Vagina (tissue), 2 donors: ENCODE results near the gene TMEM255B. TPM values are rescaled to one million over a fixed set of nuclear protein-coding genes. Genes with fewer than 3 reads are reported as not detected.

Experiments used
- DNase-seq, 2 donors: peaks; one replicate each; pipeline ENCODE4 v3.0.0-alpha.2; 2017; ENCODE audit errors: extremely low spot score in 2 of 2
- H3K27ac ChIP-seq: fragments of 200-600 bp; sonication (generic); one replicate; pipeline ENCODE4 v1.5.1; 2019
- H3K27me3 ChIP-seq: fragments of 200-600 bp; sonication (generic); one replicate; pipeline ENCODE4 v1.5.1; 2019
- H3K36me3 ChIP-seq, 2 donors: fragments of 200-600 bp; sonication (generic); one replicate each; pipeline ENCODE4 v1.5.1; 2017 to 2019
- H3K4me1 ChIP-seq: fragments of 200-600 bp; sonication (generic); one replicate; pipeline ENCODE4 v1.5.1; 2019
- H3K4me3 ChIP-seq, 2 donors: fragments of 200-600 bp; sonication (generic); 1 replicate in 1 of 2; 2 replicates in 1 of 2; pipeline ENCODE4 v1.5.1; 2016 to 2019
- H3K9me3 ChIP-seq: fragments of 200-600 bp; sonication (generic); one replicate; pipeline ENCODE4 v1.5.1; 2019
- POLR2A ChIP-seq, 2 donors: fragments of 450-650 bp; IDR thresholded peaks; one replicate each; pipeline ENCODE4 v1.6.1; 2017; ENCODE audit warnings: antibody characterized with exemption in 2 of 2, mild to moderate bottlenecking in 2 of 2, moderate library complexity in 2 of 2
- POLR2AphosphoS5 ChIP-seq, 2 donors: sonication (generic); formaldehyde crosslinking; IDR thresholded peaks; one replicate each; pipeline ENCODE4 v1.9.0; 2017; ENCODE audit warnings: antibody characterized with exemption in 2 of 2, mild to moderate bottlenecking in 2 of 2, low read depth in 1 of 2; ENCODE audit not compliant: insufficient read depth in 1 of 2
- intact Hi-C: fragments of 100-400 bp; cut with DNase I; formaldehyde crosslinking; loops from one replicate; pipeline ENCODE4 v1.15.1; 2023
- total RNA-seq: library from RNA; depleted of rRNA; stranded (reverse); fragments of >200 nt; gene quantifications from one replicate; pipeline ENCODE4 v1.2.3, GENCODE V29; 2016
- TF ChIP-seq, protein P1 (sequence below), 3 experiments: fragments of 450-650 bp in 2 of 3; fragments of 200-600 bp in 1 of 3; sonication (generic) in 1 of 3; IDR thresholded peaks; one replicate each; pipeline ENCODE4 v1.5.1; 2017 to 2019; ENCODE audit warnings: antibody characterized with exemption in 3 of 3, mild to moderate bottlenecking in 2 of 3, moderate library complexity in 2 of 3

TMEM255B gene
- total RNA-seq, 1 donor from 2014 or later: 6.4 TPM

DNA sequence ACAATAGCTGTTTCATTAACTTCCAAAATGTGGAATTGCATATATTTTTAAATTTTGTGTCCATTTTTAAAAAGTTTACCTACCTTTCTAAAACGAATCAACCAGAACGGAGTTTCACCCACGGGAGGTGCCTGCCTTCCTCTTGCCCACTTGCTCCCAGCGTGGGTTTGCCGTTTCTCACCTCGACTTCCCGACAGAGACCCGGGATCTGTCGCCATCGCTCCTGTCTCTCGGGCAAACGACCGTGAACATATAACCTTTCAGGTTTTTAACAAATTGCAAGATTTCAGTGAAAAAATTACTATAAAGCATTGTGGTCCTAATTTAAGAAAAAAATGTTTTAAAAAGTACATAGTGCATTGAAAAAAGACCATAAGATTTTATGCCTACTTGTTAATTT, 4.2 kb downstream of the TMEM255B start:
- Histone ChIP-seq H3K27me3 (no peaks in the 10 kb centered on the region), H3K27ac (no peak overlapping the region), H3K4me3 (no peak overlapping the region), H3K4me1 (peaks cover 13% of the 10 kb centered on the region), H3K9me3 (no peaks in the 10 kb centered on the region), H3K36me3 (no peaks in the 10 kb centered on the region)
- intact Hi-C loops: no loop called here
- TF ChIP-seq POLR2A (IDR thresholded peaks at IDR 0.05): no peak
- TF ChIP-seq, protein P1, sequence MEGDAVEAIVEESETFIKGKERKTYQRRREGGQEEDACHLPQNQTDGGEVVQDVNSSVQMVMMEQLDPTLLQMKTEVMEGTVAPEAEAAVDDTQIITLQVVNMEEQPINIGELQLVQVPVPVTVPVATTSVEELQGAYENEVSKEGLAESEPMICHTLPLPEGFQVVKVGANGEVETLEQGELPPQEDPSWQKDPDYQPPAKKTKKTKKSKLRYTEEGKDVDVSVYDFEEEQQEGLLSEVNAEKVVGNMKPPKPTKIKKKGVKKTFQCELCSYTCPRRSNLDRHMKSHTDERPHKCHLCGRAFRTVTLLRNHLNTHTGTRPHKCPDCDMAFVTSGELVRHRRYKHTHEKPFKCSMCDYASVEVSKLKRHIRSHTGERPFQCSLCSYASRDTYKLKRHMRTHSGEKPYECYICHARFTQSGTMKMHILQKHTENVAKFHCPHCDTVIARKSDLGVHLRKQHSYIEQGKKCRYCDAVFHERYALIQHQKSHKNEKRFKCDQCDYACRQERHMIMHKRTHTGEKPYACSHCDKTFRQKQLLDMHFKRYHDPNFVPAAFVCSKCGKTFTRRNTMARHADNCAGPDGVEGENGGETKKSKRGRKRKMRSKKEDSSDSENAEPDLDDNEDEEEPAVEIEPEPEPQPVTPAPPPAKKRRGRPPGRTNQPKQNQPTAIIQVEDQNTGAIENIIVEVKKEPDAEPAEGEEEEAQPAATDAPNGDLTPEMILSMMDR (IDR thresholded peaks at IDR 0.05): no peak
- TF ChIP-seq POLR2AphosphoS5 (IDR thresholded peaks at IDR 0.05; ENCODE audit: insufficient read depth in 1 of 2, low read depth in 1 of 2): no peak
- DNase-seq: no peak

DNA sequence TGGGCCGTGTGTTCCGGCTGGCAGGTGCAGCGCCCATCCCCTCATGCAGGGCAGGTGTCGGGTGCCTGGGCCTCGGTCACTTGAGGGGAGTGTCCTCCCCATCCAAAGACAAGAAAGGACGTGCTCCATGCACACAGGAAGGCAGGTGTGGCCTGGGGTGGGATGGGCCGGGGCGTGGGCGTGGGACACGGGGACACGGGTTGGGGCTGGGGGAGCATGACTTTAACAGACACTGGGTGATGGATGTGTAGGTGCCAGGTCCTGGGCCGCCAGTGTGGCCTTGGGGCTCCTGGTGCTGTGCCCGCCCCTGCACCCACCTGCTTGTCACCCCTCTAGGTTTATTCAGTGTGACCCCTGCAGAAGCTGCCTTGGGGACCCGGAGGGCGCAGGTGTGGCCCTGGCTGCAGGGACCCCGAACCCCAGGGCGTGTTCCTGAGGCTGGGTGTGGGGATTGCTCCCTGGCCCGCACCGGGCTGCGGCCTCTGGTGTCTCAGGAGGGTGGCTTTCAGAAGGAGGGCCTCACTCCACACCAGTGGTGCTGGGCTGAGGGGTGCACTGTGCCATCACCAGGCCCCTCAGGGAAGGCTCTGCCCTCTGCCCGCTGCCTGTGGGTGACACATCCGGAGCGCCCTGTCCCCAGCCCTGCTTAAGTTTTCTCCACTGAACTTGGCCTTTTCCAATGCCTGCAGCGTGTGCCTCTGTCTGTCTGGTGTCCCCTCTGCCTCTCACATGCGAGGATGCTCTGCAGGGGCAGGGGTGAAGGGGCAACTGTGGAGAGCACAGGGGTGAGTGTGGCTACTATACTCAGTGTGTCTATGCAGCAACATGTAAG, 5.2 kb downstream of the TMEM255B start:
- no peaks in the 10 kb centered on the region for H3K9me3 ChIP-seq
- no peak for DNase-seq
- TF ChIP-seq POLR2A (IDR thresholded peaks at IDR 0.05) (no peak), POLR2AphosphoS5 (IDR thresholded peaks at IDR 0.05; ENCODE audit: insufficient read depth in 1 of 2, low read depth in 1 of 2) (no peak)
- TF ChIP-seq, protein P1 (IDR thresholded peaks at IDR 0.05): no peak
- H3K27ac ChIP-seq: no peak overlapping the region
- intact Hi-C loops: no loop called here
- peaks cover 0 to 5% of the 10 kb centered on the region in 2 donors for H3K36me3 ChIP-seq
- no peak overlapping the region for H3K4me3 ChIP-seq
- H3K27me3 ChIP-seq: no peaks in the 10 kb centered on the region
- peaks cover 8% of the 10 kb centered on the region for H3K4me1 ChIP-seq

DNA sequence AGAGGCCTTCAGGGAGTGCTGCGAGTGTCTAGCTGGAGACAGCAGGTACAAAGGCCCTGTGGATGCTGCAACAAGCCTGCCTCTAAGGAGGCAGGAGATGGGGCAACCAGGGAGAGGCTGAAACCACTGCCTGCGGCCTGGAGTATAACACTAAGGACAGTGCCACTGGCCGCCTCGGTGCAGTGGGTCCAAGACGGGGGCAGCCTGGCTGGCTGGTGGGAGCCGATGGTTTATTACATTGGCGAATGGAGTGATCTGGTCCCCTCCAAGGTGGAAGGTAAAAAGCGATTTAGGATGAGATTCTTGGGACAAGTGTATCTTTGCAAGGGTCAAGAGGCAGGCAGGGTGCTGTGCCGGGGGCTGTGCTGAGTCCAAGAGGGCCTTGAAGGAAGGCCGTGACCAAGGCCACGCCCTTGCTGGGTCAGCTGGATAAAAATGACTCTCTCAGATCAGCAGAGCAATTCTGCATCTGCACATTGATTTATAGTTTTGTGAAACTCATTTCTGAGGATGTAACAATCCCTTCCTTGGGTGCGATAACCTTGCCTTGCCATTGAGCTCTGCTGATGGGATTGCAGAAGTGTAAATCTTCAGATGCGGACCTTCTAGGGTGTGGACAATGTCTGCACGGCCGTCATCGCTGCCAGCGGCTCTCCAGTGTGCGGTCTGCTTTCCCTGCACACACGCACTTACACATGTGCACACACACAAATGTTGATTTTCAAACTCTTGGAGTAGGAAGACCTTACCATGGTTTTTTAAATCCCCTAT, 6.0 kb downstream of the TMEM255B start:
- Histone ChIP-seq H3K27me3 (no peaks in the 10 kb centered on the region), H3K4me1 (peaks cover under 1% of the 10 kb centered on the region), H3K9me3 (no peaks in the 10 kb centered on the region), H3K27ac (peak overlapping the region; percentile 35), H3K36me3 (peaks cover 0 to 7% of the 10 kb centered on the region in 2 donors), H3K4me3 (no peak overlapping the region)
- intact Hi-C loops: no loop called here
- no peak for DNase-seq
- TF ChIP-seq POLR2A (IDR thresholded peaks at IDR 0.05) (no peak), POLR2AphosphoS5 (IDR thresholded peaks at IDR 0.05; ENCODE audit: insufficient read depth in 1 of 2, low read depth in 1 of 2) (no peak)
- TF ChIP-seq, protein P1 (IDR thresholded peaks at IDR 0.05): no peak

DNA sequence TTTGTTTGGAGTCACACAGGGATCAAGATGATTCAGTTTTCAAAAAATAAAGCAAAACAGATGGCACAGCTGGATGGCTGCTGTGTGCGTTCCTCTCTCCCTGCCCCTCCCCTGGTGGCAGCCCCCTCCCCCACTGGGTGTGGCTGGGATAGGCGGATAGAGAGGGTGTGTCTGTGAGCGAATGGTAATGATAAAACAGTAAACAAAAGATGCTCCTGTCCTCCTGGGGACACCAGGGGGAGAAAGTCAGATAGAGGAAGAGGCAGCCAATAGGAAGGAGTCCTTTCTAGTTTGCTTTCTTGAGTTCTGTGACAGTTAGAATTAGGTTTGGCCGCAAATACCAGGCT, 6.5 kb downstream of the TMEM255B start:
- no peak for DNase-seq
- no peaks in the 10 kb centered on the region for H3K9me3 ChIP-seq
- H3K36me3 ChIP-seq: peaks cover 0 to 7% of the 10 kb centered on the region in 2 donors
- no peaks in the 10 kb centered on the region for H3K27me3 ChIP-seq
- TF ChIP-seq, protein P1 (IDR thresholded peaks at IDR 0.05): no peak
- TF ChIP-seq POLR2AphosphoS5 (IDR thresholded peaks at IDR 0.05; ENCODE audit: insufficient read depth in 1 of 2, low read depth in 1 of 2) (no peak), POLR2A (IDR thresholded peaks at IDR 0.05) (no peak)
- no peak overlapping the region for H3K4me3 ChIP-seq
- H3K27ac ChIP-seq: peak overlapping the region; percentile 35
- H3K4me1 ChIP-seq: no peaks in the 10 kb centered on the region
- intact Hi-C loops: no loop called here
